Measurements from ENCODE around the gene LCAT.

The LCAT gene

DNA sequence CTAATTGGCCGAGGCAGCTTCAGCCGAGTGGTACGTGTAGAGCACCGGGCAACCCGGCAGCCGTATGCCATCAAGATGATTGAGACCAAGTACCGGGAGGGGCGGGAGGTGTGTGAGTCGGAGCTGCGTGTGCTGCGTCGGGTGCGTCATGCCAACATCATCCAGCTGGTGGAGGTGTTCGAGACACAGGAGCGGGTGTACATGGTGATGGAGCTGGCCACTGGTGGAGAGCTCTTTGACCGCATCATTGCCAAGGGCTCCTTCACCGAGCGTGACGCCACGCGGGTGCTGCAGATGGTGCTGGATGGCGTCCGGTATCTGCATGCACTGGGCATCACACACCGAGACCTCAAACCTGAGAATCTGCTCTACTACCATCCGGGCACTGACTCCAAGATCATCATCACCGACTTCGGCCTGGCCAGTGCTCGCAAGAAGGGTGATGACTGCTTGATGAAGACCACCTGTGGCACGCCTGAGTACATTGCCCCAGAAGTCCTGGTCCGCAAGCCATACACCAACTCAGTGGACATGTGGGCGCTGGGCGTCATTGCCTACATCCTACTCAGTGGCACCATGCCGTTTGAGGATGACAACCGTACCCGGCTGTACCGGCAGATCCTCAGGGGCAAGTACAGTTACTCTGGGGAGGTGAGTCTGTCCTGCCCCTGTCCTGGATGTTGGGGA, 34.7 kb downstream of the LCAT start:
- DNase-seq: no peak

- DNase-seq: no peak
Measured at GRCh38 chr16:67907397-67908180, 36.3 kb downstream of the LCAT start.

DNA sequence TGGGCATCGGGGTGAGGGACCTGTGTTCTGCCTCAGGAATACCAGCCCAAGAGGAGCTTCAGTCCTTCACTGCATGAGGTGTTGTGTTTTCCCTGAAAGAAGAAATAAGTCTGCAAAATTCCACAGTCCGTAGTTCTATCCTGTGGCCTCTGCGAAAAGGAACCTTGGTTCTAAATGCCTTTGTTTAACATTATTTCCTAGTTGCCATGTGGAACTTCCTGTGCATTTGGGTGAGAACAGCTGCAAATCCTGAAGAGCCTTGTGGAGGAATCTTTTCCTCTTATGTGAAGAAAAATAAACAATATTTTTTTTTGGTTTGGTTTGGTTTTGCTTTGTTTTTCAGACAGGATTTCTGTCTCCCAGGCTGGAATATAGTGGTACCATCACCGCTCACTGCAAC, 41.1 kb downstream of the LCAT start:
- DNase-seq: no peak

DNA sequence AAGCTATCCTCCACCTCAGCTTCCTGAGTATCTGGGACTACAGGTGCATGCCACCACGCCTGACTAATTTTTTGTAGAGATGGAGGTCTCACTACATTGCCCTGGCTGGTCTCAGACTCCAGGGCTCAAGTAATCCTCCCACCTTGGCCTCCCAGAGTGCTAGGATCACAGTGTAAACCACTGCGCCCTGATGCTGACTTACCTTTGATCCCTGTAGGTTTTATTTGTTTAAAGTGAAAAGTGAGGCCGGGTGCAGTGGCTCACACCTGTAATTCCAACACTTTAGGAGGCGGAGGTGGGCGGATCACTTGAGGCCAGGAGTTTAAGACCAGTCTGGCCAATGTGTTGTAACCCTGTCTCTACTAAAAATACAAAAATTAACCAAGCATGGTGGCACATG, 42.2 kb downstream of the LCAT start:
- DNase-seq: no peak

DNA sequence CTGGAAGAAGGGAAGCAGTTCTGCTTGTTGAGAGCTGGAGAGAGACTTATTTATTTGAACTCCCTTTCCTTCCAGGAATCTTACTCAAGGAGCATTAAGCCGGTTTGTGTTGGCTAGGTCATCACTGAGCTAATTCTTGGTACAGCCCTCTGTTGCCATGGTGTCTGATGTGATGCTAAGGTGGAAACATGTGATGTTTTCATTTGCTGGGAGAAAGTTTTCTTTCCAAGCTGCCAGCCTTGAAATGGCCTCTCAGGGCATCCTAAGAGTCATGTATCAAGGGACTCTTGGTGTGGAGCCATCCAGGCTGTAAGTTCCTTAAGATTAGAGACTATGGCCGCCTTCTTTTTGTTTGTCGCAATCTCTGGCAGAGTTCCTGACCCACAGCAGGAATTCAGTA, 46.7 kb downstream of the LCAT start:
- DNase-seq: peak in 5 of 14 donors; percentile 4 to 37 (median 11)

GRCh38 chr16:67893743-67894399, 50.0 kb downstream of the LCAT start:
- DNase-seq: no peak

DNA sequence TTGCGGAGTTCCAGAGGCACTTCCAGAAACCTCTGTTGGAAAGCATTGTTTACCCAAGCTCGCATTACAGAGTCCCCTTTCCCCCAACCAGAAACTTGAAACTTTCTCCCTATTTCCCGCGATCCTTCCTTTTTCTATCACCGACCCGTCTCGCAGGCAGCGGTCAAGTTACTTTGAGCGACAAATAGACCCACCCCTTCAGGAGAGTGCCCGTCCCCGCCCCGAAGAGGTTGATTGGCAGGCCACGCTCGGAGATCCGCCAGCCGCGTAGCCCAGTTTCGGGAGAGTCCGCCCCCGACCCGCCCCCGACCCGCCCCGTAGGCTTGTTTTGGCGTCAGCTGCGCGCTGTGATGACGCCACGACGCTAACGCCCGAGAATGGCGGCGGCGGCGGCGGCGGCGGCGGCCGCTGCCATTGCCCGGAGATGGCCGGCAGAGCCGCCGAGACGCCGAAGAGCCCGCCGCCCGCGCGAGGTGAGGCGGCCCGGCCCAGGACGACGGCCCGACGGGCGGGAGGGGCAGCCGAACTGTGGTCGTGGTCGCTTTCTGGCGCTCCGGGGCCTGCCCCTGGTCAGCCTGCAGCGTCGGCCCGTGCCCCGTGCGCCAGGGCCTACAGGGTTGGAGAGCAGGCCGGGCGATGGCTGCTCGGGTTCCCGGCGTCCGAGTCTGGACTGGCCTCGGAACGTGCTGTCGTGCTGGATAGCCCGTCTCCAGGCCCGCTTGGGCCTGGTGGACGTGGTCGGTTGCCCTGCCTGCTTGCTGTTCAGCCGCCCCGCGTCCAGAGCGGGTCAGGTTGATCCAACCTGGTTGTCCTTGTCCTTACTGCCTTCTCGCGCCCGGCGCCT, 50.8 kb downstream of the LCAT start, which contains the start of gene PSKH1:
Gene PSKH1, plus strand, starts transcription at position 356 of the 844 bp plus-strand sequence. CDS start 15,496 bp downstream, outside the sequence.
- DNase-seq: peak; percentile 72 to 96 (median 90)

DNA sequence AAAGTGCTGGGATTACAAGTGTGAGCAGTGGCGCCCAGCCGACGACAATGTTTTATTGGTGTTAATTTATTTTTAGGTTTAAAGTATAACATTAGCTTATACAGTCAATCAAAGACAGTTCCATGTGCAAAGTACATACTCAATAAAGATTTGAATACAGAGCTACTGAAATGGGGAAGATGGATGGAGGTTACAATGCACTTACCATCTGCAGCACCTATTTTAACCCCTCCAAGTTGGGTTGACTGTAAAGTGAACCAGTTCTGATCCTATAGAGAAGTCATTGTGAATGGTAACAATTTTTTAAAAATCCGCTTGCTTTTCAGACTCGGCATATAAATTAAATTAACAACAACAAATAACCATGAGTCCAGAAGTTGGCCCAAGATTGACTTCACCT, 51.5 kb downstream of the LCAT start:
- no peak for DNase-seq

Measured in C1 segment of cervical spinal cord (tissue), 14 donors.